ENCODE measurements around the gene SERPINB8.

SERPINB8 gene

DNA sequence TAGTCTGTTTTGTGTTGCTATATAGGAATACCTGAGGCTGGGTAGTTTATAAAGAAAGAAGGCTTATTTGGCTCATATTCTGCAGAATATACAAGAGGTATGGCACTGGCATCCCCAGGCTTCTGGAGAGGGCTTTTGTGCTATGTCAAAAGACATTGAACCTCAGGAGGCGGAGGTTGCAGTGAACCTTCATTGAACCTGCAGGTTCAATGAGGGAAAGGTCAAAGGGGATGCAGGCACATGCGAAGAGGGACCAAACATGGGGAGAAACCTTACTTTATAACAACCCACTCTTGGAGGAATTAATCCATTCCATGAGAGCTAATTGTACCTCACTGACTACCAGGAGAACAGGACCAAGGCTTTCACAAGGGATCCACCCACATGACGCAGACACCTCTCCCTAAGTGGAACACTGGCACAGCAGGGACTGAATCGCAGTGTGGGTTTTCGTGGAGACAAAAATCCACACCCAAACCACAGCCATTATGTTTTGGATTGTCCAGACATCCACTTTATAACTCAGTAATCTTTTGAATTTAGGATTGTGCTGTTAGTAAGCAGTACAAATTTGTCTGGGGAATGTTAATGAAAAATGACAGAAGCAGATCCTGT is 4.1 kb upstream of the SERPINB8 start:
- DNase-seq = no peak

DNA sequence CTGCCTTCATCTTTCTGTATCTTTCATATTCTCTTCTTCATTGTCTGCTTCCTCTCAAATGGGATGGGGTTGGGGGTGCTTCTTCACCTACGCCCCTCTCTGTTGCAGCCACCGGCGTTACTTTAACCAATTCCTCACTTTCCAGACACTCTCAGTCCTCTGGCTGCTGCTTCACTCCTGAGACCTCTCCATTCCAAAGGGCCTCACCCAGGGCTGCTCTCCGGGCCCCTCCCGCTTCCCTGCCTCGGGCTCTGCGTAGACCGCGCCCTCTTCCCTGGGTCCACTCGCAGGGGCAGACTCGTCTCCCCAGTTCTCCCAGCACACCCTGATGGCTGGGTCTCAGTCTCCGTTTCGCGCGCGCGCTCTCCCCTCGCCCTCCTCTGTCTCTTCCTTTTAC is 926 bp downstream of the SERPINB8 start:
- no peak for DNase-seq

DNA sequence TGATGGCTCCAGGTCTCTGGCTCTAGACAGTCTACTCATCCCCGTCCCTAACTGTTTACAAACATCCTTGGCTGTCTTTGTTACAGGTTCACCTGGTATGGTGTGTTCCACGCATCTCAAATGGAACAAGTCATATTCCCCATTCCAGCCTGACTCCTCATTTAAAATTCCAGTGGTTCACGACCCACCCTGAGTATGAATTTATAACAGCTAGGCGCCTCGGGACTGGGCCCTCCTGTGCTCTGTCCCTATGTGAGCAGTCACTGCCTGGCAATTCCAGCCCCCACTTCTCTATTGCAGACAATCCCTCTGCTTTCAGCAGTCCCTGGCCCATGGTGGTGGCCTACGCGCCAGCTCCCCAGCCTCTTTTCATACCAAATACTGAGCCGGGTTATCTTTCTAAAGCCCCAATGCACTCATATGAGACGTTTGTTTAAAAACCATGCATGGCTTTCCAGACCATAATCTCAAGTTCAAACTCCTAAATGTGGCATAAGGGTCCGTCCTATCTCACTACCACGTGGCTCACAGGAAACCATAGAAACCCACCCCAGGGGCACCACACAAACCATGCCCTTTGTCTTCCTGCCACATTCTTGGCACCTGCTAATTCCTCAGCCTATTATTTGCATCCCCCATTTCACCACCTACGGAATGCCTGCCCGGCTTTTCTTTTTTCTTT is 1.6 kb downstream of the SERPINB8 start:
- no peak for DNase-seq

DNA sequence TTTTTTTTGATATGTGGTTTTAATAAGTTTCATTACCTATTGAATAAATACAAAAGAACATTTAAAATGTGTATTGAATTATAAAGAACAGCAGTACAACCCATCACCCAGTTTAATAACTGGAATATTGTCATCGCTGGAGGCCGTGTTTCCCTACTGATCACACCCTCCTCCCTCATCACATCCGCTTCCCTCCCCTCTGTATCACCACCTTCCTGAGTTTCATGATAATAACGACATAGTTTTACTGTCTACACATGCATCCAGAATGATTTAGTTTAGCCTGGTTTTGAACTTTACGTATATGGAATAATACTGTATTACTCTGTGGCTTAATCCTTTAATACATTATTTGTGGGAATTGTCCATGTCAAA is 2.1 kb downstream of the SERPINB8 start:
- DNase-seq = no peak

DNA sequence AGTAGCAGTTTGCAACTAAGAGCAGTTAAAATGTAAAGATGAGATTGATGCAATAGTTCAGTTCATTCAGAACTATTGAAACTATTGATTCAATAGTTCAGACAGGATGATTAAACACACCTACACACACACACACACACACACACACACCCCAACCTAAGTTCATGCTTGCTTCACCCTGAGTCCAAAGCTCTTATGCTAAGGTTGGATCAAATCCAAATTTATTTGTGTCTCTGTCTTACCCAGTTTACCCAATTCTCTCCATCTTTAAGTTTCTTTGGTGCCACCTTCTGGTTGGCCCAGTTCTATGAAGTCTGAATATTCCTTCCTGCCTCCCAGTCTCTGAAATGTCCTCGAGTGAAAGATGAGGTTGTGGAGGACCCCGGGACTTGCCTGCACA is 5.1 kb downstream of the SERPINB8 start:
- DNase-seq = peak; percentile 28

GRCh38 chr18:63975628-63976027 is 5.7 kb downstream of the SERPINB8 start:
- no peak for DNase-seq

GRCh38 chr18:63977040-63977439 is 7.2 kb downstream of the SERPINB8 start:
- DNase-seq = peak; percentile 41

DNA sequence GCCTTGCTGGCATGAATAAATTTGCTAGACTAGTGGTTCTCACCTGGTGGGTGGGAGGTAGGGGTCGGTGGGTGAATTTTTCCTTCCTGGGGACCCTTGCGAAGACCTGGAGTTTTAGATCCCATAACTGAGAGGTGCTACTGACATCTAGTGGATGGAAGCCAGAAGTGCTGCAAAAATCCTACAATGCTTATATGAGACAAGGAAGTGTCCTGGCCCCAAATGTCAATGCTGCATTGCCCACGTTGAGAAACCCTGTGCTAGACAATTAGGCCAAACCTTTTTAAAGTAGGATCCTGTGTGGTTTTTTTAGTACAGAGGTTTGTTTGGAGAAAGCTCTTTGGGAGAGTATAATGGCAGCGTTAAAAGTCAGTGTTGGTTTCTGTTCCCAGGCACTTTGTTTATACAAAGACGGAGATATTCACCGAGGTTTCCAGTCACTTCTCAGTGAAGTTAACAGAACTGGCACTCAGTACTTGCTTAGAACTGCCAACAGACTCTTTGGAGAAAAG is 9.6 kb downstream of the SERPINB8 start:
- peak; percentile 56 for DNase-seq

DNA sequence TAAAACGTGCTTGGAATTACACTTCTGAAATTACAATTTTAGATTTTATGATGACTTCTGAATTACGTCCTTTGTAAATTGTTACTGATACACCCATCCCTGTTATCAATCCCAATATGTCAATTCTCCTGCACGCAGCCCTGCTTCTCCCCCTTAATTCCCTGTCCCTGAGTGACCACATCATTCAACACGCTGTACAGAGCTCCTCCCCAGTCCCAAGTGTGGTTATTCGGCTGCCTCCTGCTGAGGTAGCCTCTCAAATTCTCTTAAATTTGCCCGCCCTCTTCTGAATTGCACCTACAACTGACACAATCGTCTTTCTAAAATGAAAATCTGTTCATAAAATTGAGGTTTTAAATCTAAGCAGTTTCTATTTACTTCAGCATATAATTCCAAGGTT is 10.1 kb downstream of the SERPINB8 start:
- DNase-seq = no peak

- DNase-seq = peak; percentile 13
Measured at GRCh38 chr18:63980896-63981460, 11.1 kb downstream of the SERPINB8 start.

DNA sequence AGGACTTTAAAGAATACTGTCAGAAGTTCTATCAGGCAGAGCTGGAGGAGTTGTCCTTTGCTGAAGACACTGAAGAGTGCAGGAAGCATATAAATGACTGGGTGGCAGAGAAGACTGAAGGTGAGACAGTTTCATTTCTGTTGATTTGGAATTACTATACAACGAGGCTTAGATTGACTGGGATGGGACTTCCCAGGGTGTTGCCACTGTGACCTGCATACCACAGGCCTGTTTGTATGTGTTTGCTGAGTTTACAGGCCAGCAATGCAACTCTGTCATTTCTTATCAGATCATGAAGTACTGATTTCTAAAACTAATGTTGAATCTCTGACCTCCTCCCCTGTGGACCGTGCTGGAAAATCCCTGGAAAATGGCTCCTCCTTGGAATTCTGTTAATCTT is 11.8 kb downstream of the SERPINB8 start:
- peak; percentile 43 for DNase-seq

- no peak for DNase-seq
Measured at GRCh38 chr18:63982361-63982760, 12.5 kb downstream of the SERPINB8 start.

- DNase-seq = no peak
Measured at GRCh38 chr18:63986885-63987284, 17.0 kb downstream of the SERPINB8 start.

DNA sequence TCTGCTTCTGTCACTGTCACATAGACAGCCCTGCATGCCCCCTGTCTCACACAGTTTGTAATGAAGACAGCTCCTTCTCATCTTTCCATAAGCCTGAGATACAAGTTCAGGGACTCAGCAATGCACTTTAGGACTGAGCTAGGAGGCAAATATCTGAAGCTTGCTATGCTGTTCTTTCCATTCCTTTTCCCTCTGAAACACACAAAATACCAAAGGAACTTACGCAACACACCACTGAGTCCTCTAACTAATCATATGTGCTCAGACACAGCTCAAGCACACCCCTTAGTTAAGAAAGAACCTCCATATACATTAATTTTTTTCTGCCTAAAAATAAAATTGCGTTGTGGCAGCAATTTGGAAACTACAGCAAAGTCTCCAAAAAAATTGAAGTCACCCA is 17.9 kb downstream of the SERPINB8 start:
- DNase-seq = no peak

DNA sequence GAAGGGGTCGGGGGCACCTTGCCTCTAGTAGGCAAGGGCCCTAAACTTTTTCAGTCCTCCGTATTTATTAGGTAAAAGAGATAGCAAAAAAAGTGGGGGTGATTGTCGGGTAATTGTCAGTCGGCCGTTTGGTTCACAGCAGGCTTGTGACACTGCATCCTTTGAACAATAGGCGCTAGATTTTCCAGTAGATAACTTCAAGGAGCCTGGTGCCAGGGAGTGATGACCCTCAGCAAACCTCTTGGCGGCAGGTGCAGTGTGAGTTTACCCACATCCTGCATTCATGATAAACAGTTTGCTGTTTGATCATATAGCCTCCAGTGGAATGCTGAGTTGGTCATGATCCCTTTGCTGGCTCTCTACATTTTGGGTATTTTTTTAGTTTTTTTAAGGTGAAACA is 22.9 kb downstream of the SERPINB8 start:
- DNase-seq = no peak

DNA sequence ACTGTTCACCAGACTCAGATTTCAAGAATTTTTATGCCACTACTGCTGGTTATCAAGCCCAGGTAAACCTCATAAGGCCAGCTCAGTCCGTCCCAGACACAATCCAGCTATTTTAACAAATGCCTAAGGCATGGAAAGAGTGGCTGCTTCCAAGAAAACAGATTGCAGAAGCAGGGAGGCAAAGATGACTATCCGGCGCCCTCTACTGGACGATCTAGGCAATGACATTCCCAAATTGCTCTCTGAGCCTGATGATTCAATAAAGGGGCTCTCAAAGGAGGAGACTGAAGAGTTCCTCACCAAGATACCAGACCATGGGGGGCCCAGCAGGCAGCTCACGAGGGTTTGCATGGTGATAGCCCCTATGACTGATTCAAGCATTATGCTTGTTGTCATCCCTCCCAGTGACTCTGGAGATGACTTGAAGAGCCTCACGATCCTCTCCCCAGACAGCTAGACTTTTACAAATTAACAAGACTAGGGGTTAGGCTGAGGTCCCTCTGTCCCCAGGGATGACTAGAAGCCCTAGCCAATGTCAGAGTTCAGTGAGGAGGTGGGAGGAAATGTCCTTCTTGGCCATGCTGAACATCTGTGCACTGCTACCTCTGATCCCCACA is 25.0 kb downstream of the SERPINB8 start:
- DNase-seq = peak; percentile 43

DNA sequence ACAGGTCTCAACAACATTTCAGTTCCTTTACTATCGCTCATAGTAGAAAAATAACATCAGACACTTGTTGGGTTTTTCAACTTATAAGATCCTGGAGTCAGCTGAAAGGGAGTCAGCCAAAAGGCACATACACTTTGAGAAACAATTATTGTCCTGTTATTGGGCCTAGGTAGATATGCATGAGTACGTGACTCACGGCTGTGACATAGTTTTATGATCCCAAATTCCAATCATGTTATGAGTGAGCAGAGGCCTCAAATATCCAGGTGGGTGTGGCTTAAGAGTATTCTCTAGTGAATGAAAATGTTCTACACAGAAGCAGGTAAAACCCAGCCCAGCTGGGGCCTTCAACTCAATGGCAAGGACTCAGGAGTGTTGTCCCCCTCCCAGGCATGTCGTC is 27.2 kb downstream of the SERPINB8 start:
- DNase-seq = no peak

DNA sequence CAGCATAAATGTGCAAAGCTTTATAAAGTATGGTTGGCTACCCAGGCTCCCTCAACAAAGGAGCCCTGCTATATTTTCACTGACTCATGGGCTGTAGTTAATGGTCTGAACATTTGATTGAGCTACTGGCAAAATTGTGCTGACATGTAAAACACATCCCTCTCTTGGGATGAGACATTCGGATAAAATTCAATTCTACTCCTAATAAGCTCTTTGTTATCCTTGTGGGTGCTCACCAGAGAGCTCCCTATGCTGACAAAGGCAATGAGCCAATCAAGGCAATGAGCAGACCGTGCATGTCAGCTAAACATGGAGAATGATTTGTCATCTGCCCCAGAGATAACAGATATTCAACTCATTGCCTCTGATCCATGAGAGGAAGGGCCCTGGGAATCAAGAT is 27.7 kb downstream of the SERPINB8 start:
- DNase-seq = no peak

GRCh38 chr18:63999871-64000270 is 30.0 kb downstream of the SERPINB8 start:
- no peak for DNase-seq

DNA sequence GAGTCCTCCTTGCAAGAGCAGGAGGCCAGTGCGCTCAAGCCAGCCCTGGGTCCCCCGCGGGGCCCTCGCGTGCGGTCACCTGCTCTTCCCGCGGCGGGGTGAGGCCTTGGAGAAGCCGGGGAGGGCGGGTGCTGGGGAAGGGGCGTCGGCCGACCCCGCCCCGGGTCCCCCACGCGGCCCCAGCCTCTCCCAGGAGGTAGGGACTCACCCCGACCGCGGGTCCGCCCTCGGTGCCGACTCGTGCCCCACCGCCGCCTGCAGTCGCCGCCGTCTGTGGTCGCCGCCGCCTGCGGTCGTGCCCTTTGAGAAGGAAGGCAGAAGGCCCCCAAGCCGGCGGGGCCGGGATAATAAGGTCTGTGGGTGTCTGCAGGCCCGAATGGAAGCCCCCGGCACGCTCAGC is 32.7 kb downstream of the SERPINB8 start:
- no peak for DNase-seq

- DNase-seq = no peak
Measured at GRCh38 chr18:64009305-64009704, 39.4 kb downstream of the SERPINB8 start.

- no peak for DNase-seq
Measured at GRCh38 chr18:64011513-64011912, 41.6 kb downstream of the SERPINB8 start.

DNA sequence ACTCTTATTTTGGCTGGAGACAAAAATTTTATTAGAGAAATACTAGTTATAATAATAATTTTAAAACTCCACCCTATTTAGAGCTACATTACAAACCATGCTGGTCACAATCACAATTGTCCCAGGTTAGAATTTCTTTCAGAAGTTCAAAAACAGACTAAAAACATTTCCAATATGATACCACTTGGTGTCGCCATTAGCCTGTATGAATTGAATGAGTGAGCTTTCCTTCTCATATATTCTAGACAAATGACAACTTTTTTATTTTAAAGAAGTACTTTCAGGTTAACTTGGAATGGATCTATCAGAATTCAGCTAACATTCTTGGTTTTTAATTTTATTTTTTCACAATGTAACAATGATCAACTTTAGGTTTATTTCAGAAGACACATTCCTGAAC is 48.0 kb downstream of the SERPINB8 start:
- DNase-seq = peak; percentile 27

All from activated CD4-positive, alpha-beta T cell treated with anti-CD3 and anti-CD28 coated beads, Interleukin-10, Interleukin-2, amounts not matched to agents 100 ng/mL and 50 ng/mL, durations not matched to agents 16 hours and 8 hours (primary cell).